KMS-11 (cell line): ENCODE data around the gene PMEPA1.
A peak's percentile ranks its signal among the peaks of the same experiment; 100 is the strongest.

Experiments used
- H2AFZ ChIP-seq: fragments of 200-600 bp; sonication (generic); 2 replicates; pipeline ENCODE4 v1.6.1; 2016; ENCODE audit warnings: antibody characterized with exemption, mixed run types, low read depth
- H3K27ac ChIP-seq: fragments of 200-600 bp; sonication (generic); 2 replicates; pipeline ENCODE4 v1.6.1; 2016; ENCODE audit warnings: mild to moderate bottlenecking, mixed run types
- H3K27me3 ChIP-seq: fragments of 200-600 bp; sonication (generic); 2 replicates; pipeline ENCODE4 v1.6.1; 2017; ENCODE audit warnings: mild to moderate bottlenecking, low read depth, mixed run types, moderate library complexity; ENCODE audit not compliant: insufficient read depth
- H3K36me3 ChIP-seq: fragments of 200-600 bp; sonication (generic); 2 replicates; pipeline ENCODE4 v1.6.1; 2017; ENCODE audit warnings: mild to moderate bottlenecking, mixed run types; ENCODE audit not compliant: insufficient read depth
- H3K4me1 ChIP-seq: fragments of 200-600 bp; sonication (generic); 2 replicates; pipeline ENCODE4 v1.6.1; 2016; ENCODE audit warnings: mild to moderate bottlenecking, low read depth, mixed run types; ENCODE audit not compliant: poor library complexity, severe bottlenecking
- H3K4me2 ChIP-seq: fragments of 200-600 bp; sonication (generic); 2 replicates; pipeline ENCODE4 v1.7.0; 2016; ENCODE audit warnings: mild to moderate bottlenecking, mixed run types
- H3K4me3 ChIP-seq: fragments of 200-600 bp; sonication (generic); IDR thresholded peaks from 2 replicates; pipeline ENCODE4 v1.6.1; 2017; ENCODE audit warnings: low read depth, low read length, mixed read lengths; ENCODE audit not compliant: insufficient read depth
- H3K79me2 ChIP-seq: fragments of 200-600 bp; sonication (generic); 2 replicates; pipeline ENCODE4 v1.6.1; 2016; ENCODE audit warnings: low read depth, mixed run types; ENCODE audit not compliant: insufficient read depth
- H3K9ac ChIP-seq: fragments of 200-600 bp; sonication (generic); 2 replicates; pipeline ENCODE4 v1.6.1; 2016; ENCODE audit warnings: mild to moderate bottlenecking, mixed run types
- H4K20me1 ChIP-seq: fragments of 200-600 bp; sonication (generic); 2 replicates; pipeline ENCODE4 v1.6.1; 2016; ENCODE audit warnings: mild to moderate bottlenecking, mixed run types; ENCODE audit not compliant: insufficient read depth
- TF ChIP-seq, protein P1 (sequence below): fragments of 200-600 bp; sonication (generic); conservative IDR thresholded peaks from 2 replicates; pipeline ENCODE4 v1.6.1; 2017; ENCODE audit warnings: low read depth, mild to moderate bottlenecking, antibody characterized with exemption, low read length, moderate library complexity, mixed read lengths

PMEPA1 gene

DNA sequence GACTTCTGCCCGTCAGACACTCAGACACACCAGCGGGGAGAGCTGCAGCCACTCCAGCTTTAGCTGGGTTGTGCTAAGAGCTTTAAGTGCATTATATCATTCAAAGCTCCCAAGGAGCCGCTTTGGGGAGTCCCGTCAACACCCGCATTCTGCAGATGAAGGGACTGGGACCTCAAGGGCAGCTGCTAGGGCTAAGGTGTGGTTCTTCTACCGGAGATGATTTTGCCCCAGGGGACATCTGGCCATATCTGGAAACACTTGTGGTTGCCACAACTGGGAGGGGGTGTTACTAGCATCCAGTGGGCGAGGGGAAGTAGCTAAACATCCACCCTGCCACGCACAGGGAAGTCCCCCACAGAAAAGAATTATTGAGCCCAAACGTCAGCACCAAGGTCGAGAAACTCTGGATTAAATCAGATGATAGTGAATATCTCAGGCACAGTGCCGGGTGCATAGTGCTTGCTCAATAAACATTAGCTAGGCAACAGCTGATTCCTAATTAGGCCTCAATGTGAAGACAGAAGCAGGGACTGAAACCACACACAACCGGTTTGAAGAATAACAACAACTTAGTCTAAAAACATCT, 29.6 kb downstream of the PMEPA1 start:
- Histone ChIP-seq H3K4me2 (peak overlapping the region; percentile 96), H3K79me2 (no peaks in the 10 kb centered on the region; the same call in 1 of the 2 replicates), H2AFZ (peak overlapping the region; percentile 18; the same call in 1 of the 2 replicates), H3K27ac (peak overlapping the region; percentile 81), H3K4me3 (no peak overlapping the region), H3K4me1 (peaks cover 64% of the 10 kb centered on the region), H4K20me1 (no peaks in the 10 kb centered on the region), H3K27me3 (no peaks in the 10 kb centered on the region), H3K9ac (peak overlapping the region; percentile 31; the same call in 1 of the 2 replicates), H3K36me3 (no peaks in the 10 kb centered on the region)
- TF ChIP-seq, protein P1, sequence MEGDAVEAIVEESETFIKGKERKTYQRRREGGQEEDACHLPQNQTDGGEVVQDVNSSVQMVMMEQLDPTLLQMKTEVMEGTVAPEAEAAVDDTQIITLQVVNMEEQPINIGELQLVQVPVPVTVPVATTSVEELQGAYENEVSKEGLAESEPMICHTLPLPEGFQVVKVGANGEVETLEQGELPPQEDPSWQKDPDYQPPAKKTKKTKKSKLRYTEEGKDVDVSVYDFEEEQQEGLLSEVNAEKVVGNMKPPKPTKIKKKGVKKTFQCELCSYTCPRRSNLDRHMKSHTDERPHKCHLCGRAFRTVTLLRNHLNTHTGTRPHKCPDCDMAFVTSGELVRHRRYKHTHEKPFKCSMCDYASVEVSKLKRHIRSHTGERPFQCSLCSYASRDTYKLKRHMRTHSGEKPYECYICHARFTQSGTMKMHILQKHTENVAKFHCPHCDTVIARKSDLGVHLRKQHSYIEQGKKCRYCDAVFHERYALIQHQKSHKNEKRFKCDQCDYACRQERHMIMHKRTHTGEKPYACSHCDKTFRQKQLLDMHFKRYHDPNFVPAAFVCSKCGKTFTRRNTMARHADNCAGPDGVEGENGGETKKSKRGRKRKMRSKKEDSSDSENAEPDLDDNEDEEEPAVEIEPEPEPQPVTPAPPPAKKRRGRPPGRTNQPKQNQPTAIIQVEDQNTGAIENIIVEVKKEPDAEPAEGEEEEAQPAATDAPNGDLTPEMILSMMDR = no peak

DNA sequence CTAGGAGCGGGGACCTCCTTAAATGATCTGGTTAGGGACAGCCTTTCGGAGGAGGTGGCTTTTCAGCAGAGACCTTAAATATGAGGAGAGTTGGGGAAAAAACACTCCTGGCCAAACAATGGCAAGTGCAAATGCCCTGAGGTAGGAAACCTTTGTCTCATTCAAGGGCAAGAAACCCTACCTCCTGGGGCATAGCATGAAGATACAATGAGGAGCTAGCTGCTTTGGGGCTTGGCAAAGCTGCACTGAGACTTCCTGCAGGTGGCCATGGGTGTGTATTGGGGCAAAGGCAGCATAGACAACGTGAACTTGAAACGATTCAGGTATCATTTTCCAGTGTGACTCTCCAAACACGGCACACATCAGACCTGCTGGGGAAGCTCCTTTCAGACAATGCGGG, 30.7 kb downstream of the PMEPA1 start:
- Histone ChIP-seq H3K4me1 (peaks cover 64% of the 10 kb centered on the region), H3K4me2 (peak overlapping the region; percentile 96), H4K20me1 (no peaks in the 10 kb centered on the region), H3K36me3 (no peaks in the 10 kb centered on the region), H3K79me2 (no peaks in the 10 kb centered on the region; the same call in 1 of the 2 replicates), H3K27ac (peak overlapping the region; percentile 81), H3K27me3 (no peaks in the 10 kb centered on the region), H3K4me3 (no peak overlapping the region), H2AFZ (peak overlapping the region; percentile 6; the same call in 1 of the 2 replicates), H3K9ac (peak overlapping the region; percentile 31; the same call in 1 of the 2 replicates)
- TF ChIP-seq, protein P1 = no peak

DNA sequence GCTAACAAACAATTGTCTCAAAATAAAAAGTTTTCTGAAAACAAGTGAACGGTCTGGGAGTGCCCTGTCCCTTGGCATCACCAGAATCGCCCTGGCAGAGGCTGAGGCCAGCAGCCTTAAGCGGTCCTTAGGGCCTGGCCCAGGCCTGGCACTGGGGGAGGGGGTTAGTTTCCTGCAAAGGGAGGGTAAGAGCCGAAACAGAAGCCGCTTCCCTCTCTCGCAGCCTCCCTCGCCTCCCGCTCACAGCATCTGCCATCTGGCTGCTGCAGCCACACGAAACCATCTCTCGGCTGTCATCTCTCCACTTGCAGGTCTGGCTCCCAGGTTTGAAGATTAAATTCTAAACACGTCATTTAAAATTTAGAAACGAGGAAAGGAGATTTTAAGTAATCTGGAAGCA, 31.5 kb downstream of the PMEPA1 start:
- TF ChIP-seq, protein P1 = no peak
- Histone ChIP-seq H3K27ac (peak overlapping the region; percentile 81), H3K27me3 (no peaks in the 10 kb centered on the region)

DNA sequence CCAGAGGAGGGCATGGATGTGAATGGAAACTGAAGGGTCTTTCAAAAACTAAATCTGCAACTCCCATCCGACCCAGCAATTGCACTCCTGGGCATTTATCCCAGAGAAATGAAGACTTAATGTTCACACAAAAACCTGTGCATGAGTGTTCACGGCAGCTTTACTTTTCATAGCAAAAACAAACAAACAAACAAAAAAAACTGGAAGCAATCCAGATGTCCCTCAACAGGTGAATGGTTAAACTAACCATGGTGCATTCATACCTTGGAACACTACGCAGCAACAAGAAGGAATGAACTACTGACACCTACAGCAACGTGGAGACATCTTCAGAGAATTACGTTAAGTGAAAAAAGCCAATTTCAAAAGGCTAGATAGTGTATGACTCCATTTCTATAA, 32.2 kb downstream of the PMEPA1 start:
- Histone ChIP-seq H4K20me1 (no peaks in the 10 kb centered on the region), H3K27ac (peak overlapping the region; percentile 81), H3K27me3 (no peaks in the 10 kb centered on the region)

More for the DNA sequence above, 31.5 kb downstream of the PMEPA1 start:
- Histone ChIP-seq H3K36me3 (no peaks in the 10 kb centered on the region), H3K4me1 (peaks cover 64% of the 10 kb centered on the region), H3K9ac (peak overlapping the region; percentile 28; the same call in 1 of the 2 replicates), H4K20me1 (no peaks in the 10 kb centered on the region), H3K4me3 (no peak overlapping the region), H3K79me2 (no peaks in the 10 kb centered on the region; the same call in 1 of the 2 replicates), H2AFZ (peak overlapping the region; percentile 6; the same call in 1 of the 2 replicates), H3K4me2 (peak overlapping the region; percentile 96)

More for the DNA sequence above, 32.2 kb downstream of the PMEPA1 start:
- no peak overlapping the region for H2AFZ ChIP-seq
- peaks cover 59% of the 10 kb centered on the region for H3K4me1 ChIP-seq
- TF ChIP-seq, protein P1 = no peak
- no peaks in the 10 kb centered on the region for H3K36me3 ChIP-seq
- H3K79me2 ChIP-seq = no peaks in the 10 kb centered on the region; the same call in 1 of the 2 replicates
- H3K9ac ChIP-seq = no peak overlapping the region
- H3K4me2 ChIP-seq = peak overlapping the region; percentile 96
- no peak overlapping the region for H3K4me3 ChIP-seq
